ENCODE measurements around the gene HS3ST5.

DNA sequence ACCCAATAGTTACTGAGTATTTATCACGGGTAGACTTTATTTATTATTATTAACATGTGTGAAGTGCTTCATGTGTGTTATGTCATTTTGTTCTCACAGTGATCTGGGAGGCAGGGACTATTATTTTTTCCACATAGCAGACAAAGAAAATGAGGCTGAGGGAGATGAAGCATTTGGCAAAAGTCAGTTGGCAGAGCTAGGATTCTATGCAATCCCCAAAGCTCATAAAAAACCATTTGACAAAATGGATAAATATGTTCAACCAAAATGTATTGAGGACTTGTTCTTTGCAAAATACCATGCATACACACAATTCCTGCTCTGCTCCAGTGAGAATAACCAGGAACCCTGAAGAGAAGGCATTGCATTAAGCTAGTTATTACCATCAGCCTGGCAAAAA is 184.4 kb downstream of the HS3ST5 start:
- TF ChIP-seq, protein P1, sequence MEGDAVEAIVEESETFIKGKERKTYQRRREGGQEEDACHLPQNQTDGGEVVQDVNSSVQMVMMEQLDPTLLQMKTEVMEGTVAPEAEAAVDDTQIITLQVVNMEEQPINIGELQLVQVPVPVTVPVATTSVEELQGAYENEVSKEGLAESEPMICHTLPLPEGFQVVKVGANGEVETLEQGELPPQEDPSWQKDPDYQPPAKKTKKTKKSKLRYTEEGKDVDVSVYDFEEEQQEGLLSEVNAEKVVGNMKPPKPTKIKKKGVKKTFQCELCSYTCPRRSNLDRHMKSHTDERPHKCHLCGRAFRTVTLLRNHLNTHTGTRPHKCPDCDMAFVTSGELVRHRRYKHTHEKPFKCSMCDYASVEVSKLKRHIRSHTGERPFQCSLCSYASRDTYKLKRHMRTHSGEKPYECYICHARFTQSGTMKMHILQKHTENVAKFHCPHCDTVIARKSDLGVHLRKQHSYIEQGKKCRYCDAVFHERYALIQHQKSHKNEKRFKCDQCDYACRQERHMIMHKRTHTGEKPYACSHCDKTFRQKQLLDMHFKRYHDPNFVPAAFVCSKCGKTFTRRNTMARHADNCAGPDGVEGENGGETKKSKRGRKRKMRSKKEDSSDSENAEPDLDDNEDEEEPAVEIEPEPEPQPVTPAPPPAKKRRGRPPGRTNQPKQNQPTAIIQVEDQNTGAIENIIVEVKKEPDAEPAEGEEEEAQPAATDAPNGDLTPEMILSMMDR (IDR thresholded peaks at IDR 0.05; ENCODE audit: extremely low read depth in 1 of 2, insufficient read depth in 1 of 2, low read depth in 1 of 2, low read length in 2 of 2): no peak
- TF ChIP-seq EZH2 (IDR thresholded peaks at IDR 0.05; ENCODE audit: borderline replicate concordance, low read depth, low read length, severe bottlenecking) (no peak), POLR2A (IDR thresholded peaks at IDR 0.05; ENCODE audit: low read depth, low read length) (no peak), JUN (IDR thresholded peaks at IDR 0.05; ENCODE audit: borderline replicate concordance, insufficient read depth, insufficient read length, low read depth) (no peak), POLR2AphosphoS5 (IDR thresholded peaks at IDR 0.05; ENCODE audit: insufficient read depth, low read depth, low read length) (no peak), FOS (IDR thresholded peaks at IDR 0.05; ENCODE audit: borderline replicate concordance, insufficient read depth, low read length) (no peak), MYC (IDR thresholded peaks at IDR 0.05; ENCODE audit: low read depth, low read length) (no peak), GATA2 (IDR thresholded peaks at IDR 0.05; ENCODE audit: insufficient read depth, insufficient read length, low read depth, low read length) (no peak)
- TF ChIP-seq, protein P2, sequence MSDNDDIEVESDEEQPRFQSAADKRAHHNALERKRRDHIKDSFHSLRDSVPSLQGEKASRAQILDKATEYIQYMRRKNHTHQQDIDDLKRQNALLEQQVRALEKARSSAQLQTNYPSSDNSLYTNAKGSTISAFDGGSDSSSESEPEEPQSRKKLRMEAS (IDR thresholded peaks at IDR 0.05; ENCODE audit: insufficient read depth, insufficient read length): no peak
